GM18907 (cell line): Measurements from ENCODE around the gene BANK1.

Experiments used
- ATAC-seq: cut with Tn5 transposase; IDR thresholded peaks from one replicate; pipeline ENCODE4 v1.9.1; 2021; ENCODE audit warnings: mild to moderate bottlenecking, moderate library complexity; ENCODE audit not compliant: unreplicated experiment

Gene BANK1

DNA sequence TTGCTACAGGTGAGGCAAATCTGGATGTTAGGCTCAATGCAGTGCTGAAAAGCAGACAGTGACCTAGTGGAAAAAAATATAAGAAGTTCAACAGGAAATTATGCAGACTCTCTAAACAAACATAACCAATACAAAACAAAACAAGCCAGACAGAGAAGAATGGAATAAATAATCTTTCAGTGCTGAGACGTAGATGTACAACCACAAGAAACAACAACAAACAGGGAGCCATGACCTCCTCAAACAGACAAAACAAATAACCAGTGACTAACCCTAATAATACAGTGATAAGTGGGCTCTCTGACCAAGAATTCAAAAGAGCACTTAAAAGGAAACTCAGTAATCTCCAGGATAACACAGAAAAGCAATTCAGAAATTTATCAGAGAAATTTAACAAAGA is 315.5 kb downstream of the BANK1 start:
- ATAC-seq: no peak

DNA sequence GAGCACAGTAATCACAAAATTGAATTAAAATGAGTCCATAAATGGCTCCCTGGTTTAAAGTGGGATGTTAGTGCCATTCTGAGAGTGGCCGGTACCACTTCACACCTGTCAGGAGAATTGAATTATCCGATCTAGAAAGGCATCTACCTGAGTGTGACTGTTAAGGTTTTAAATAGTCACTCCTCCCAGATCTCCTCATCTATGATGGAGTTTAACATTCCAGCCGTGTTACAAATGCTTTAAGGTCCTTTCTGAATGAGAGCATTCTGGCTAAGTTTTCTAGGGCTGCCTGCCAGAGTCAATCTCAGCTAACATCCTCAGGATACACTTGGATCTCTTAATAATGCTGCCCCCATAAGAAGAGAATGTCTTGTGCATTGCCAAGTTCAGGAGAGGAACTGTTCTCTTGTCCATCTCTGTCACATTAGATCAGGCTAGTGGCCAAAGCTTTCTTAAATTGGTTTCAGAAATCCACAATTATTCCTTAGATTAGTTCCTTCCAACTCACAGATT is 323.6 kb downstream of the BANK1 start:
- no peak for ATAC-seq

DNA sequence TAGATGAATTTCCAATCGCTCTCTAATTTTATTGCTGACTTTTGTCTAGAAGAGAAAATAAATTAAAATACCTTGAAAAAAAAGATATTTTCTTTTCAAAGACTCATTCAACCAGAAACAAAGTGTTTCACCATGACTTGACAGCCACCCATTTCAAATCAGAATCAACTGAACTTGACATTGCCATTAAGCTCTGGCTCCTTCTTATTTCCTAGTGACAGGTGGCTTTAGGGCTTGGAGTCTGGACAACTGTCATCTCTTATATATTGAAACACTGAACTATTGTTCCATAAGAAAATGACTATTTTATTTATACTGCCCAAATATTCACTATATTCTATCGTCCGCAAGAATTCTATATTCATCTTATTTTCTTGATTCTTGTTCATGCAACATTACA is 325.6 kb downstream of the BANK1 start:
- ATAC-seq: no peak

DNA sequence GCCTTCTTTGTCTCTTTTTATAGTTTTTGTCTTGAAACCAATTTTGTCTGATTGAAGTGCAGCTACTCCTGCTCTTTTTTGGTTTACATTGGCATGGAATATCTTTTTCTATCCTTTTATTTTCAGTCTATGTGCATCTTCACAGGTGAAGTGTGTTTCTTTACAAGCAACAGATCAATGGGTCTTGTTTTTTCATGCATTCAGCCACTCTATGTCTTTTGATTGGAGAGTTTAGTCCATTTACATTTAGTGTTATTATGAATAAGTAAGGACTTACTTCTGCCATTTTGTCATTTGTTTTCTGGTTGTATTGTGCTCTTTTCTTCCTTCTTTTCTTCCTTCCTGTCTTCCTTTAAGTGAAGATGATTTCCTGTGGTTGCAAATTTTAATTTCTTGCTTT is 330.3 kb downstream of the BANK1 start:
- ATAC-seq: no peak
